Measurements from ENCODE around the gene USF3.

DNA sequence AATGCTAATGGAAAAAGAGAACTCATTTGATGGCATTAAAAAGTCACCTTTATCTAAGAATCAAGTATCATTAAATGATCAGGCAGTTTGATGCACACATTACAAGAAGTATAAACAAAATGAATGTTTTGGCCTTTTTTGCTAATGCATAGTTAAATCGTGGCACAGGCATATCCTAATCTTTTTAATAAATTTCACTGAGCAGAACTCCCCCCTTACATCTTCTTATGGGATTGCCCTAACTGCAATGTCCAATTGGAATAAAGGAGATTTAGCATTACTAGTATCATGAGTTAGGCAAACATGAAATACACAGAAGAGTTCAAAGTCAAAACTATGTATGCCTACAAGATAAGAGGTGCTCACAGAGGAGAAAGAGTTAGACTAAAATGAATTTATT, 32.7 kb downstream of the USF3 start:
- TF ChIP-seq CREB1 (IDR thresholded peaks at IDR 0.05) = no peak
- TF ChIP-seq CREB1 (CRISPR knock-in tag; IDR thresholded peaks at IDR 0.05) = no peak
- no peak for TF ChIP-seq ZNF501 (CRISPR knock-in tag; IDR thresholded peaks at IDR 0.05)
- TF ChIP-seq, protein P1, sequence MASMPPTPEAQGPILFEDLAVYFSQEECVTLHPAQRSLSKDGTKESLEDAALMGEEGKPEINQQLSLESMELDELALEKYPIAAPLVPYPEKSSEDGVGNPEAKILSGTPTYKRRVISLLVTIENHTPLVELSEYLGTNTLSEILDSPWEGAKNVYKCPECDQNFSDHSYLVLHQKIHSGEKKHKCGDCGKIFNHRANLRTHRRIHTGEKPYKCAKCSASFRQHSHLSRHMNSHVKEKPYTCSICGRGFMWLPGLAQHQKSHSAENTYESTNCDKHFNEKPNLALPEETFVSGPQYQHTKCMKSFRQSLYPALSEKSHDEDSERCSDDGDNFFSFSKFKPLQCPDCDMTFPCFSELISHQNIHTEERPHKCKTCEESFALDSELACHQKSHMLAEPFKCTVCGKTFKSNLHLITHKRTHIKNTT (CRISPR knock-in tag; IDR thresholded peaks at IDR 0.05) = no peak
- no peak for TF ChIP-seq RFXAP (CRISPR knock-in tag; IDR thresholded peaks at IDR 0.05; ENCODE audit: borderline replicate concordance)
- no peak for TF ChIP-seq ZNF121 (CRISPR knock-in tag; IDR thresholded peaks at IDR 0.05)
- TF ChIP-seq, protein P2, sequence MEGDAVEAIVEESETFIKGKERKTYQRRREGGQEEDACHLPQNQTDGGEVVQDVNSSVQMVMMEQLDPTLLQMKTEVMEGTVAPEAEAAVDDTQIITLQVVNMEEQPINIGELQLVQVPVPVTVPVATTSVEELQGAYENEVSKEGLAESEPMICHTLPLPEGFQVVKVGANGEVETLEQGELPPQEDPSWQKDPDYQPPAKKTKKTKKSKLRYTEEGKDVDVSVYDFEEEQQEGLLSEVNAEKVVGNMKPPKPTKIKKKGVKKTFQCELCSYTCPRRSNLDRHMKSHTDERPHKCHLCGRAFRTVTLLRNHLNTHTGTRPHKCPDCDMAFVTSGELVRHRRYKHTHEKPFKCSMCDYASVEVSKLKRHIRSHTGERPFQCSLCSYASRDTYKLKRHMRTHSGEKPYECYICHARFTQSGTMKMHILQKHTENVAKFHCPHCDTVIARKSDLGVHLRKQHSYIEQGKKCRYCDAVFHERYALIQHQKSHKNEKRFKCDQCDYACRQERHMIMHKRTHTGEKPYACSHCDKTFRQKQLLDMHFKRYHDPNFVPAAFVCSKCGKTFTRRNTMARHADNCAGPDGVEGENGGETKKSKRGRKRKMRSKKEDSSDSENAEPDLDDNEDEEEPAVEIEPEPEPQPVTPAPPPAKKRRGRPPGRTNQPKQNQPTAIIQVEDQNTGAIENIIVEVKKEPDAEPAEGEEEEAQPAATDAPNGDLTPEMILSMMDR (CRISPR knock-in tag; IDR thresholded peaks at IDR 0.05) = no peak
- no peak for TF ChIP-seq HNRNPH1 (optimal IDR thresholded peaks at IDR 0.05; ENCODE audit: low read depth, low read length)
- no peak for TF ChIP-seq ZNF207 (IDR thresholded peaks at IDR 0.05; ENCODE audit: borderline replicate concordance)
- no peak for TF ChIP-seq JUND (CRISPR knock-in tag; IDR thresholded peaks at IDR 0.05)
- TF ChIP-seq EP300 (IDR thresholded peaks at IDR 0.05; ENCODE audit: low read depth in 2 of 2, low read length in 2 of 2) = peak in 1 of 2 experiments; percentile 37; a peak in 1 of 4 replicates
- TF ChIP-seq EP300 (CRISPR knock-in tag; IDR thresholded peaks at IDR 0.05; ENCODE audit: borderline replicate concordance) = no peak
- no peak for TF ChIP-seq ZSCAN25 (CRISPR knock-in tag; IDR thresholded peaks at IDR 0.05)
- no peak for TF ChIP-seq POLR2AphosphoS5 (IDR thresholded peaks at IDR 0.05; ENCODE audit: low read depth, low read length)
